Smooth muscle cell (in vitro differentiated cells): ENCODE data around the gene DLD. TPM values are rescaled to one million over a fixed set of nuclear protein-coding genes. Genes with fewer than 3 reads are reported as not detected.

ENCODE experiments used
- DNase-seq: peaks from one replicate; lab custom pipeline; 2025; ENCODE audit not compliant: unreplicated experiment; lab: John Stamatoyannopoulos, UW
- H2AFZ ChIP-seq: fragments of 200-600 bp; sonication (generic); 2 replicates; pipeline ENCODE4 v1.6.0; 2016; ENCODE audit warnings: antibody characterized with exemption, low read depth, mild to moderate bottlenecking
- H3F3A ChIP-seq: fragments of 200-600 bp; sonication (generic); 2 replicates; pipeline ENCODE4 v1.6.0; 2017; ENCODE audit warnings: antibody characterized with exemption, low read depth
- H3K27ac ChIP-seq: fragments of 200-600 bp; sonication (generic); 2 replicates; pipeline ENCODE4 v1.5.1; 2016; ENCODE audit warnings: low read depth, mild to moderate bottlenecking
- H3K27me3 ChIP-seq: fragments of 200-600 bp; sonication (generic); 2 replicates; pipeline ENCODE4 v1.6.1; 2016; ENCODE audit warnings: low read depth, mild to moderate bottlenecking
- H3K36me3 ChIP-seq: fragments of 200-600 bp; sonication (generic); 2 replicates; pipeline ENCODE4 v1.5.1; 2016; ENCODE audit warnings: low read depth
- H3K4me1 ChIP-seq: fragments of 200-600 bp; sonication (generic); 2 replicates; pipeline ENCODE4 v1.5.1; 2016; ENCODE audit warnings: low read depth
- H3K4me2 ChIP-seq: fragments of 200-600 bp; sonication (generic); 2 replicates; pipeline ENCODE4 v1.6.0; 2016; ENCODE audit warnings: mild to moderate bottlenecking
- H3K4me3 ChIP-seq: fragments of 200-600 bp; sonication (generic); 2 replicates; pipeline ENCODE4 v1.5.1; 2016; ENCODE audit warnings: mild to moderate bottlenecking
- H3K79me2 ChIP-seq: fragments of 200-600 bp; sonication (generic); 2 replicates; pipeline ENCODE4 v1.6.0; 2016; ENCODE audit warnings: low read depth, mild to moderate bottlenecking
- H3K9ac ChIP-seq: fragments of 200-600 bp; sonication (generic); 2 replicates; pipeline ENCODE4 v1.6.0; 2016; ENCODE audit warnings: low read depth
- H3K9me3 ChIP-seq: fragments of 200-600 bp; sonication (generic); replicated peaks from 2 replicates; pipeline ENCODE4 v1.5.1; 2016; ENCODE audit warnings: low read depth
- H4K20me1 ChIP-seq: fragments of 200-600 bp; sonication (generic); 2 replicates; pipeline ENCODE4 v1.6.0; 2016; ENCODE audit warnings: low read depth
- WGBS: methylation state at CpG from one replicate; pipeline ENCODE4 v1.1.7; 2016; ENCODE audit warnings: low lambda C conversion rate; 5-methylcytosine and 5-hydroxymethylcytosine counted together
- polyA plus RNA-seq: library from polyadenylated mRNA; unstranded; fragments of >200 nt; fragmentation: Nextera tagmentation; extraction: Ambion mirVana; gene quantifications from 2 replicates; pipeline ENCODE4 v1.2.1, GENCODE V29; 2016
- total RNA-seq: library from RNA; depleted of rRNA; stranded (reverse); fragments of >200 nt; gene quantifications from 2 replicates; pipeline ENCODE4 v1.2.3, GENCODE V29; 2014
- TF ChIP-seq, protein P1 (sequence below): fragments of 200-600 bp; sonication (generic); IDR thresholded peaks from 2 replicates; pipeline ENCODE4 v1.5.1; 2017; ENCODE audit warnings: borderline replicate concordance, mild to moderate bottlenecking, antibody characterized with exemption; ENCODE audit not compliant: insufficient read depth, poor library complexity, severe bottlenecking

The DLD gene
- total and polyA plus RNA-seq, 2 experiments from 2014 or later, result 71.4 to 165 TPM

DNA sequence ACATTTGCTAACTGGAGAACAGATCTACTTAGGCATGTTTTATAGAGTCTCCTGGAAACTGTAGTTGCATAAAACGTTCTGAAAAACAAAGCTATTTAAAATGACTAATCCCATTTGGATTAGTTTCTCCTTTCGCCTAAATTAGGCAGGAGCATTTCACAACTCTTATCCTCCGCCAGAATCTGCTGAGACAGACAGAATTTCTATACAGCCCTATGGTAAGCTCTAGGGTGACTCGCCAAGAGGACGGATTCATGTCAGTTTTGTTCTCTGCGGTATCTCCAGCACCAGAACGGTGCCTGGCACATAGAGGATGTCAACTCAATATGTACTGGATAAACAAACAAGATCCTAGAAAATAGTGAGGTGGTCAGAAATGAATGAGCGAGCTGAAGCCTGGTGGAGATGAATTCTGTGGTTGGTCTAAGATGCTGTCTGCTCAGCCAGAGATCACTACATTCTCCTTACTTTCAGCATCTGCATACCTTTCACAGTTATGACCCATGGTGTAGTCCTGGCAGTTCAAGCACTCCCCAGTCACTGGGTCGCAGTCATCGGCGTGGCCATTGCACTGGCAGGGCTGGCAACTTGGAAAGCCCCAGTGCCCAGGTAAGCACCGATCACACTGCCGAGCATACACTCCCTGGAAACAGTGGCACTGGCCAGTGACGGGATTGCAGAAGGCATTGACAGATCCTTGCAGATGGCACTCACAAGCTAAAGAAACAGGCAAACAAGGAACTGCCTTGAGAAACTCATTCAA lies 68.0 kb downstream of the DLD start:
- Histone ChIP-seq H3K27me3 (no peaks in the 10 kb centered on the region), H3K9ac (no peak overlapping the region), H3K36me3 (peaks cover 55% of the 10 kb centered on the region), H3K9me3 (no peaks in the 10 kb centered on the region), H3F3A (peaks cover 14% of the 10 kb centered on the region), H3K4me3 (no peak overlapping the region), H4K20me1 (peaks cover 38% of the 10 kb centered on the region), H3K4me2 (no peak overlapping the region), H2AFZ (no peak overlapping the region), H3K27ac (no peak overlapping the region), H3K4me1 (no peaks in the 10 kb centered on the region), H3K79me2 (peaks cover 12% of the 10 kb centered on the region)
- DNase-seq, result no peak
- TF ChIP-seq, protein P1, sequence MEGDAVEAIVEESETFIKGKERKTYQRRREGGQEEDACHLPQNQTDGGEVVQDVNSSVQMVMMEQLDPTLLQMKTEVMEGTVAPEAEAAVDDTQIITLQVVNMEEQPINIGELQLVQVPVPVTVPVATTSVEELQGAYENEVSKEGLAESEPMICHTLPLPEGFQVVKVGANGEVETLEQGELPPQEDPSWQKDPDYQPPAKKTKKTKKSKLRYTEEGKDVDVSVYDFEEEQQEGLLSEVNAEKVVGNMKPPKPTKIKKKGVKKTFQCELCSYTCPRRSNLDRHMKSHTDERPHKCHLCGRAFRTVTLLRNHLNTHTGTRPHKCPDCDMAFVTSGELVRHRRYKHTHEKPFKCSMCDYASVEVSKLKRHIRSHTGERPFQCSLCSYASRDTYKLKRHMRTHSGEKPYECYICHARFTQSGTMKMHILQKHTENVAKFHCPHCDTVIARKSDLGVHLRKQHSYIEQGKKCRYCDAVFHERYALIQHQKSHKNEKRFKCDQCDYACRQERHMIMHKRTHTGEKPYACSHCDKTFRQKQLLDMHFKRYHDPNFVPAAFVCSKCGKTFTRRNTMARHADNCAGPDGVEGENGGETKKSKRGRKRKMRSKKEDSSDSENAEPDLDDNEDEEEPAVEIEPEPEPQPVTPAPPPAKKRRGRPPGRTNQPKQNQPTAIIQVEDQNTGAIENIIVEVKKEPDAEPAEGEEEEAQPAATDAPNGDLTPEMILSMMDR, result no peak
- 60% methylated on average over 14 of the region's 14 CpGs for WGBS

DNA sequence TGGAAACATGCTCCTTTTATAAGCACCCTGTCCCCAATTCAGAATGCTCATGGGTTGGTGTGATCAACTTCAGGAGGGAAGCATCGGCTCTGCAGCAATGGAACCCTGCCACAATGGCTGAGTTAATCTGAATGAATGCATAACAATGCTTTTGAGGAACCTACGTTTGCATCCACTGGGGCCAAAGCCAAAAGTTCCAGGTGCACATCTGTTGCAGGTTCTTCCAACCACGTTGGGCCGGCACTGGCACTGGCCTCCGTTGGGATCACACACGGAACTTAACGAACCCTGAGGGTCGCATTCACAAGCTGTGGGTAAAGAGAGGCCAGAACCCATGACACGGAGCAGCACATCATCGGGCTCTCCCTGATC lies 68.5 kb downstream of the DLD start:
- Histone ChIP-seq H4K20me1 (peaks cover 36% of the 10 kb centered on the region), H3K36me3 (peaks cover 55% of the 10 kb centered on the region), H3K4me2 (no peak overlapping the region)

DNA sequence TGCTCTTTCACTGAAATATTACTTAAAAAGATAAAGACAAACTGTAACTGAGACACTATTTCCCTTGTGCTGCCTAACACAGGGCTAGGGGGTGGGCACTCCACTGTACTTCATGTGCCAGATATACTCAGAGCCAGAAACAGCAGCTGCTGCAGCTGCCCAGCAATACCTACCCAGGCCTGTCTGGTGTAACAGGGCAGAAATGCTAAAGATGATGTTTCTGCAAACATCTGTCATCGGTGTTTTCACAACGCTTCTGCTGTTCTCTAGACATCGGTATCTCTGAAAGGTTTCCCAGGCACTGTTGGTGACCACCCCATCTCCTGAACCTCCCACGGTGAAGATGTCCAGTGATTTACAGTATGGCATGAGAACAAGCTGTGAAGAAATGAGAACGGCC lies 69.3 kb downstream of the DLD start:
- Histone ChIP-seq H3K79me2 (peaks cover 12% of the 10 kb centered on the region), H3F3A (peaks cover 14% of the 10 kb centered on the region), H3K4me1 (no peaks in the 10 kb centered on the region), H3K27ac (no peak overlapping the region), H3K4me3 (no peak overlapping the region), H3K27me3 (no peaks in the 10 kb centered on the region), H2AFZ (no peak overlapping the region), H3K4me2 (no peak overlapping the region), H3K9me3 (no peaks in the 10 kb centered on the region), H3K9ac (no peak overlapping the region), H3K36me3 (peaks cover 51% of the 10 kb centered on the region), H4K20me1 (peaks cover 41% of the 10 kb centered on the region)
- TF ChIP-seq, protein P1, result no peak
- DNase-seq, result no peak
- 92% methylated on average over 5 of the region's 5 CpGs for WGBS

More for the DNA sequence above, 68.5 kb downstream of the DLD start:
- Histone ChIP-seq H3K9ac (no peak overlapping the region), H3F3A (peaks cover 14% of the 10 kb centered on the region), H3K9me3 (no peaks in the 10 kb centered on the region), H3K27me3 (no peaks in the 10 kb centered on the region), H2AFZ (no peak overlapping the region), H3K4me1 (no peaks in the 10 kb centered on the region), H3K27ac (no peak overlapping the region), H3K4me3 (no peak overlapping the region), H3K79me2 (peaks cover 12% of the 10 kb centered on the region)
- no peak for DNase-seq
- TF ChIP-seq, protein P1, result no peak
- WGBS, result 94% methylated on average over 10 of the region's 10 CpGs

DNA sequence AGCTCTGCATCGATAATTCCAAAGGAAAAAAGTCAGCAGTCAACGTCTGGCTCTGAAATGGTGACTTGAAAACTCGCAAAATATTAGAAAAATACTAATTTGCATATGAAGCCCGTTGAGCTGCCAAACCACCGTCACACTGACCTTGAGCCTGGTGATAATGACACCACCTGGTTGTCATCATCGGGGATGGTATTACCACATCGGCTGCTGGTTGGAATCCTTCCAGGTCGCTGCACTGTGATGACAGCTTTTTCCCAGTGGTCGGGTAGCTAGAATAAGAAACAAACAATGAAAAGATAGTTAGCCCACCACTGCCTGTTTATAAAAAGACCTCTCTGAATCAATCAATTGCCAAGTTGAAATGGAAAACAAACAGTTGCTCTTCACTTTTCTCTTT lies 70.4 kb downstream of the DLD start:
- WGBS, result 84% methylated on average over 9 of the region's 9 CpGs

More for the DNA sequence above, 70.4 kb downstream of the DLD start:
- peaks cover 14% of the 10 kb centered on the region for H3F3A ChIP-seq
- H3K27me3 ChIP-seq, result no peaks in the 10 kb centered on the region
- H3K4me2 ChIP-seq, result no peak overlapping the region
- H3K9me3 ChIP-seq, result no peaks in the 10 kb centered on the region
- no peak overlapping the region for H3K27ac ChIP-seq
- no peak overlapping the region for H3K4me3 ChIP-seq
- H3K9ac ChIP-seq, result no peak overlapping the region
- peaks cover 49% of the 10 kb centered on the region for H4K20me1 ChIP-seq
- TF ChIP-seq, protein P1, result no peak
- no peak for DNase-seq
- H3K79me2 ChIP-seq, result peaks cover 12% of the 10 kb centered on the region
- H3K36me3 ChIP-seq, result peaks cover 56% of the 10 kb centered on the region
- no peak overlapping the region for H2AFZ ChIP-seq
- H3K4me1 ChIP-seq, result no peaks in the 10 kb centered on the region
